NCI-H2081 (cell line): ENCODE data around the gene SETBP1.
A peak's percentile ranks its signal among the peaks of the same experiment; 100 is the strongest.

Experiments used
- DNase-seq, 2 experiments: peaks; one replicate each; lab custom pipeline; 2025; lab: John Stamatoyannopoulos, UW

Gene SETBP1

GRCh38 chr18:44679056-44679913, 1.4 kb upstream of the SETBP1 start:
- peak; percentile 77 to 92 for DNase-seq

- DNase-seq, result peak; percentile 42 to 49
Measured at GRCh38 chr18:44679914-44680272, 795 bp upstream of the SETBP1 start.

- DNase-seq, result peak in 1 of 2 experiments; percentile 40
Measured at GRCh38 chr18:44681076-44681970, 635 bp downstream of the SETBP1 start.

- DNase-seq, result no peak
Measured at GRCh38 chr18:44682201-44682870, 1.6 kb downstream of the SETBP1 start.

DNA sequence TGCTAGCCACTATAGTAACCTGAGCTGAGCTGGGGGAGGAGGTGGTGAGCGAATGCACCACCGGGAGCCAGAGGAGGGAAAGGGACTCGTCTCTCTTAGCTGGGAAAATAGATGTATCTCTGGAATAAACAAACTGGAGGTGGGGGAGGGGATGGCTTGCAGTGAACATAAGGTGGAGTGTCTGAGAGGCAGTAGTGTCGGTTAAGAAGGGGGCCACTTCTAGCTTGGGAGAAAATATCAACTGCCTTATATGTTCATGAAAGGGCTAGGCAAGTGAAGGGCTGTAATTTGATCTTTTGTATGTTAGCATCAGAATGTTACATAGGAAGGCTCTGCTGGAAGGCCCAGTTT, 2.2 kb downstream of the SETBP1 start:
- DNase-seq, result peak; percentile 2 to 35

GRCh38 chr18:44683556-44683955, 2.9 kb downstream of the SETBP1 start:
- DNase-seq, result no peak

DNA sequence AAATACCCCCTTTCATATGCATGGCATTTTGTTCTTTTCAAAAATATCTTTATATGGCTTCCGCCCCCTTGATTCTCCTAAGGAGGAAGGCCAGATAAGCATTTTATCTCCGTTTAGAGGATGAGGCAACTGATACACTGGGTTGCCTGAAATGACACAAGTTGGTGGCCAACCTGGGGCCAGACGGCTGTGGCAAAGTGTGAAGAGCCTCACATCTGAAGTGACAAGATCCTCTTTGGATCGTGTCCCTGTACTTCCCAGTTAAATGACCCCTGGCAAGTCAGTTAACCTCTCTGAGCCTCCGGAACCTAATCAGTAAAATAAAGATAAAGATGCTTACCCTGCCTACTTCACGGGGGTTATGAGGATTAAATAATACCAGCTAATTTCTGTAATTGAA, 4.6 kb downstream of the SETBP1 start:
- DNase-seq, result no peak

DNA sequence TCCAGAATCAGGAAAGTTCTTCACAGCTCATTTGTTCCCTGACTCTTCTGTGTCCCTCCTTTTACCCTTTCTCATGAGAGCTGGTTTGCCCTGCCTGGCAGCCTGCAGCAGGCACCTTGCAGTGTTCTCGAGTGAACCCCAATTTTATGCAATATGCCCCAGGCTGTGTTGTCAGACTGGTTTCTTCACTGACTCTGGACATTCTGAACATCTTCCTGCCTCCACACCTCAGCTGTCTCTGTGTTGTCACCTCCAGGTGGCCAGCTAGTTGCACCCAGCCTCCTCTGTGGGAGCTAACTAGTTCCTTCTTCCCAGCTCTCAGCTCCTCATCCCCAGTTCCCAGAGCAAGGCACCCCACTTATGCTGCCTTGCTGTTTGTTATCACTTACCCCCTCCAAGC, 5.5 kb downstream of the SETBP1 start:
- DNase-seq, result no peak

- no peak for DNase-seq
Measured at GRCh38 chr18:44687421-44687820, 6.7 kb downstream of the SETBP1 start.

DNA sequence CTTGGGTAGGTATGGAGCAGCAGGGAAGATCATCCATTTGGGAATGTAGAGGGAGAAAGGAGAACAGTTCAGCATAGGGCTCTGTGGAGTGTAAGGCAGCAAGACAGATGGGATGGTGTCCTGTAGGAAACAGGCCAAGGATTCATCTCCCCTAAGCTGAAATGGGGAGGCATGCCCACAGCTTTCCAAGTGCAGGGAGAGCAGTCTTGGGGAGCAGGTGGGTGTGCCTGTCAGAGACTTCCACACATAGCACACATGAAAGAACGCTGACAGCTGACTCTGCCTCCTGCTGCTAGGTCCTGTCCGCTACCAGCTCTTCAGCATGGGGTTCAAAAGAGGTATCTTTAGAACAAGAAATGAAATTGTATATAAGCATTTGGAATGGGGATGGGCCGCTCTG, 9.0 kb downstream of the SETBP1 start:
- DNase-seq, result no peak

GRCh38 chr18:44691148-44691925, 10.6 kb downstream of the SETBP1 start:
- no peak for DNase-seq

- no peak for DNase-seq
Measured at GRCh38 chr18:44693030-44693784, 12.5 kb downstream of the SETBP1 start.

- no peak for DNase-seq
Measured at GRCh38 chr18:44695503-44695902, 14.8 kb downstream of the SETBP1 start.

- no peak for DNase-seq
Measured at GRCh38 chr18:44696892-44697291, 16.2 kb downstream of the SETBP1 start.

DNA sequence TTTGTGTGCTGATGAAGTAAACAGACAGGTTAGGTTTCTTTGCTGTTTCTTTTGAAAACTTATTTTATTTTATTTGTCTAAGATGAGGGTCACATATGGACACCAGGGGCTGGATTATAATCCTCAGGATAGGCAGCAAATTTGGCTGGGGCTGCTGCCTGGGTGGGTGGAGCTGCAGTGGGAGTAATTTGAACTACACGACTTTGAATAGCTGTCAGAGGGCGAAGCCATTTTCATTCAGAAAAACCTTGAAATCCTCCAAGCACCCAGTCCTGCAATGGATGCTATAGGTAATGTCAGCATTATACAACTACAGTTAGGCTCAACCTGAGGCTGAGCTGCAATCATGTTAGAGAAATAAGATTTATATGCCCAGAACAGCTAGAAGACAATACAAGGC, 16.6 kb downstream of the SETBP1 start:
- DNase-seq, result no peak

- DNase-seq, result no peak
Measured at GRCh38 chr18:44698518-44698917, 17.8 kb downstream of the SETBP1 start.

GRCh38 chr18:44699572-44700261, 19.0 kb downstream of the SETBP1 start:
- no peak for DNase-seq

- no peak for DNase-seq
Measured at GRCh38 chr18:44700652-44701051, 20.0 kb downstream of the SETBP1 start.

DNA sequence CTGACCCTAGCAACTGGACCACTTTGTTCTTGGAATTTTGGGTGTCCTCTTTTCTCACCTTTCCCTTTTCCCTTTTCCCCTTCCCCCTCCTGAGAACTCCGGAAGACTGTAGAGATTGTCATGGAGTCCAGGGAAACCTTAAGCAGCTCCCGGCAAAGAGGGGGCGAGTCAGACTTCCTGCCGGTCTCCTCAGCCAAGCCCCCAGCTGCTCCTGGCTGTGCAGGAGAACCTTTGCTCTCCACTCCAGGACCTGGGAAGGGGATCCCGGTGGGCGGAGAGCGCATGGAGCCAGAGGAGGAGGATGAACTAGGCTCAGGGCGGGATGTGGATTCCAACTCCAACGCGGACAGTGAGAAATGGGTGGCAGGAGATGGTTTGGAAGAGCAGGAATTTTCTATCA, 20.5 kb downstream of the SETBP1 start:
- no peak for DNase-seq

GRCh38 chr18:44702594-44702993, 21.9 kb downstream of the SETBP1 start:
- DNase-seq, result no peak
